ENCODE data around the gene POLN.

GRCh38 chr4:2151544-2151943 is 90.4 kb downstream of the POLN start:
- TF ChIP-seq CTCF (IDR thresholded peaks at IDR 0.05; ENCODE audit: low read length) (no peak), EZH2 (IDR thresholded peaks at IDR 0.05; ENCODE audit: borderline replicate concordance, low read length) (no peak)
